ENCODE results near the gene KDM4B.

GRCh38 chr19:4969772-4970531, 1.0 kb downstream of the KDM4B start:
- peak in 1 of 2 experiments; percentile 61; a peak in 1 of 4 replicates for TF ChIP-seq SIN3A (IDR thresholded peaks at IDR 0.05; ENCODE audit: borderline replicate concordance in 2 of 2, control insufficient read depth in 1 of 2, low read depth in 2 of 2, low read length in 2 of 2)
- TF ChIP-seq TARDBP (IDR thresholded peaks at IDR 0.05), result no peak
- TF ChIP-seq RFX5 (IDR thresholded peaks at IDR 0.05; ENCODE audit: low read depth, low read length), result no peak
- TF ChIP-seq ETV6 (IDR thresholded peaks at IDR 0.05; ENCODE audit: borderline replicate concordance in 1 of 2, low read depth in 2 of 2, low read length in 1 of 2), result no peak
- no peak for TF ChIP-seq ETV6 (CRISPR knock-in tag; IDR thresholded peaks at IDR 0.05; ENCODE audit: borderline replicate concordance)
- TF ChIP-seq HDAC1 (IDR thresholded peaks at IDR 0.05), result peak in 1 of 2 experiments; percentile 37; a peak in 1 of 4 replicates
- TF ChIP-seq, protein P1, sequence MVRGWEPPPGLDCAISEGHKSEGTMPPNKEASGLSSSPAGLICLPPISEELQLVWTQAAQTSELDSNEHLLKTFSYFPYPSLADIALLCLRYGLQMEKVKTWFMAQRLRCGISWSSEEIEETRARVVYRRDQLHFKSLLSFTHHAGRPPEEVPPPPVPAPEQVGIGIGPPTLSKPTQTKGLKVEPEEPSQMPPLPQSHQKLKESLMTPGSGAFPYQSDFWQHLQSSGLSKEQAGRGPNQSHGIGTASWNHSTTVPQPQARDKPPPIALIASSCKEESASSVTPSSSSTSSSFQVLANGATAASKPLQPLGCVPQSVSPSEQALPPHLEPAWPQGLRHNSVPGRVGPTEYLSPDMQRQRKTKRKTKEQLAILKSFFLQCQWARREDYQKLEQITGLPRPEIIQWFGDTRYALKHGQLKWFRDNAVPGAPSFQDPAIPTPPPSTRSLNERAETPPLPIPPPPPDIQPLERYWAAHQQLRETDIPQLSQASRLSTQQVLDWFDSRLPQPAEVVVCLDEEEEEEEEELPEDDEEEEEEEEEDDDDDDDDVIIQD (CRISPR knock-in tag; IDR thresholded peaks at IDR 0.05), result no peak
- TF ChIP-seq RERE (CRISPR knock-in tag; IDR thresholded peaks at IDR 0.05; ENCODE audit: borderline replicate concordance), result no peak
- TF ChIP-seq, protein P2, sequence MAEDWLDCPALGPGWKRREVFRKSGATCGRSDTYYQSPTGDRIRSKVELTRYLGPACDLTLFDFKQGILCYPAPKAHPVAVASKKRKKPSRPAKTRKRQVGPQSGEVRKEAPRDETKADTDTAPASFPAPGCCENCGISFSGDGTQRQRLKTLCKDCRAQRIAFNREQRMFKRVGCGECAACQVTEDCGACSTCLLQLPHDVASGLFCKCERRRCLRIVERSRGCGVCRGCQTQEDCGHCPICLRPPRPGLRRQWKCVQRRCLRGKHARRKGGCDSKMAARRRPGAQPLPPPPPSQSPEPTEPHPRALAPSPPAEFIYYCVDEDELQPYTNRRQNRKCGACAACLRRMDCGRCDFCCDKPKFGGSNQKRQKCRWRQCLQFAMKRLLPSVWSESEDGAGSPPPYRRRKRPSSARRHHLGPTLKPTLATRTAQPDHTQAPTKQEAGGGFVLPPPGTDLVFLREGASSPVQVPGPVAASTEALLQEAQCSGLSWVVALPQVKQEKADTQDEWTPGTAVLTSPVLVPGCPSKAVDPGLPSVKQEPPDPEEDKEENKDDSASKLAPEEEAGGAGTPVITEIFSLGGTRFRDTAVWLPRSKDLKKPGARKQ (CRISPR knock-in tag; IDR thresholded peaks at IDR 0.05), result no peak
- TF ChIP-seq, protein P3, sequence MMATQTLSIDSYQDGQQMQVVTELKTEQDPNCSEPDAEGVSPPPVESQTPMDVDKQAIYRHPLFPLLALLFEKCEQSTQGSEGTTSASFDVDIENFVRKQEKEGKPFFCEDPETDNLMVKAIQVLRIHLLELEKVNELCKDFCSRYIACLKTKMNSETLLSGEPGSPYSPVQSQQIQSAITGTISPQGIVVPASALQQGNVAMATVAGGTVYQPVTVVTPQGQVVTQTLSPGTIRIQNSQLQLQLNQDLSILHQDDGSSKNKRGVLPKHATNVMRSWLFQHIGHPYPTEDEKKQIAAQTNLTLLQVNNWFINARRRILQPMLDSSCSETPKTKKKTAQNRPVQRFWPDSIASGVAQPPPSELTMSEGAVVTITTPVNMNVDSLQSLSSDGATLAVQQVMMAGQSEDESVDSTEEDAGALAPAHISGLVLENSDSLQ (IDR thresholded peaks at IDR 0.05), result no peak
- no peak for TF ChIP-seq MXD1 (CRISPR knock-in tag; IDR thresholded peaks at IDR 0.05; ENCODE audit: borderline replicate concordance, poor library complexity, severe bottlenecking)
- TF ChIP-seq MTA2 (IDR thresholded peaks at IDR 0.05; ENCODE audit: low read depth), result no peak
- TF ChIP-seq, protein P4, sequence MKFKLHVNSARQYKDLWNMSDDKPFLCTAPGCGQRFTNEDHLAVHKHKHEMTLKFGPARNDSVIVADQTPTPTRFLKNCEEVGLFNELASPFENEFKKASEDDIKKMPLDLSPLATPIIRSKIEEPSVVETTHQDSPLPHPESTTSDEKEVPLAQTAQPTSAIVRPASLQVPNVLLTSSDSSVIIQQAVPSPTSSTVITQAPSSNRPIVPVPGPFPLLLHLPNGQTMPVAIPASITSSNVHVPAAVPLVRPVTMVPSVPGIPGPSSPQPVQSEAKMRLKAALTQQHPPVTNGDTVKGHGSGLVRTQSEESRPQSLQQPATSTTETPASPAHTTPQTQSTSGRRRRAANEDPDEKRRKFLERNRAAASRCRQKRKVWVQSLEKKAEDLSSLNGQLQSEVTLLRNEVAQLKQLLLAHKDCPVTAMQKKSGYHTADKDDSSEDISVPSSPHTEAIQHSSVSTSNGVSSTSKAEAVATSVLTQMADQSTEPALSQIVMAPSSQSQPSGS (CRISPR knock-in tag; IDR thresholded peaks at IDR 0.05), result no peak
